ENCODE data around the gene CTSL. TPM values are rescaled to one million over a fixed set of nuclear protein-coding genes. Genes with fewer than 3 reads are reported as not detected.
"Not testable (repeated sequence)": the region's sequence is repeated elsewhere in the genome, so short reads cannot be mapped to it uniquely, and the experiment has no call there.

The CTSL gene
- total RNA-seq, 1 donor from 2014 or later: 33.8 TPM

DNA sequence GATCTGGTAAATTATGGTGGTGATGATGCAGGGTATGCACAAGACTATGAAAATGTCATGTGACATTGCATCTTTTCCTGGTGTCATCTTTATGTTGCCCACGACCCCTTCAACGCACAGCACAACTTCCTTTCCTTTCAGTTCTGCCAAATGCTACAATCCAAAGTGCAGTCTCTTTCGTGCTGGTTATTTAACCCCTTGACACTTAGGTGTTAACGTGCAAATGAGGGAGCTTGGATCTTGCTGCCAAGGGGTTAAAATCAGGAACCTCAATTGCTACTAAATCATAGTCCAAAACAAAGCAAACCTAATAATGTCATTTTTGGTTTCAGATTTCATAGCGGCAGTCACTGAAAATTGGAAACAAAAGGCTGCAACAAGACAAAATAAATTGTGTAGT lies 16.0 kb downstream of the CTSL start:
- H3K4me1 Mint-ChIP-seq: no peaks in the 10 kb centered on the region
- H3K27me3 Mint-ChIP-seq (ENCODE audit: low read depth): no peaks in the 10 kb centered on the region
- TF ChIP-seq, protein P1, sequence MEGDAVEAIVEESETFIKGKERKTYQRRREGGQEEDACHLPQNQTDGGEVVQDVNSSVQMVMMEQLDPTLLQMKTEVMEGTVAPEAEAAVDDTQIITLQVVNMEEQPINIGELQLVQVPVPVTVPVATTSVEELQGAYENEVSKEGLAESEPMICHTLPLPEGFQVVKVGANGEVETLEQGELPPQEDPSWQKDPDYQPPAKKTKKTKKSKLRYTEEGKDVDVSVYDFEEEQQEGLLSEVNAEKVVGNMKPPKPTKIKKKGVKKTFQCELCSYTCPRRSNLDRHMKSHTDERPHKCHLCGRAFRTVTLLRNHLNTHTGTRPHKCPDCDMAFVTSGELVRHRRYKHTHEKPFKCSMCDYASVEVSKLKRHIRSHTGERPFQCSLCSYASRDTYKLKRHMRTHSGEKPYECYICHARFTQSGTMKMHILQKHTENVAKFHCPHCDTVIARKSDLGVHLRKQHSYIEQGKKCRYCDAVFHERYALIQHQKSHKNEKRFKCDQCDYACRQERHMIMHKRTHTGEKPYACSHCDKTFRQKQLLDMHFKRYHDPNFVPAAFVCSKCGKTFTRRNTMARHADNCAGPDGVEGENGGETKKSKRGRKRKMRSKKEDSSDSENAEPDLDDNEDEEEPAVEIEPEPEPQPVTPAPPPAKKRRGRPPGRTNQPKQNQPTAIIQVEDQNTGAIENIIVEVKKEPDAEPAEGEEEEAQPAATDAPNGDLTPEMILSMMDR (conservative IDR thresholded peaks at IDR 0.05): no peak
- H3K9me3 Mint-ChIP-seq: peaks cover 7% of the 10 kb centered on the region
- DNase-seq (ENCODE audit: low read depth, low spot score): no peak
- no peak overlapping the region for H3K4me3 Mint-ChIP-seq
- no peak overlapping the region for H3K27ac Mint-ChIP-seq (ENCODE audit: unreplicated experiment)
- peaks cover 3% of the 10 kb centered on the region for H3K36me3 Mint-ChIP-seq (ENCODE audit: low read depth)

DNA sequence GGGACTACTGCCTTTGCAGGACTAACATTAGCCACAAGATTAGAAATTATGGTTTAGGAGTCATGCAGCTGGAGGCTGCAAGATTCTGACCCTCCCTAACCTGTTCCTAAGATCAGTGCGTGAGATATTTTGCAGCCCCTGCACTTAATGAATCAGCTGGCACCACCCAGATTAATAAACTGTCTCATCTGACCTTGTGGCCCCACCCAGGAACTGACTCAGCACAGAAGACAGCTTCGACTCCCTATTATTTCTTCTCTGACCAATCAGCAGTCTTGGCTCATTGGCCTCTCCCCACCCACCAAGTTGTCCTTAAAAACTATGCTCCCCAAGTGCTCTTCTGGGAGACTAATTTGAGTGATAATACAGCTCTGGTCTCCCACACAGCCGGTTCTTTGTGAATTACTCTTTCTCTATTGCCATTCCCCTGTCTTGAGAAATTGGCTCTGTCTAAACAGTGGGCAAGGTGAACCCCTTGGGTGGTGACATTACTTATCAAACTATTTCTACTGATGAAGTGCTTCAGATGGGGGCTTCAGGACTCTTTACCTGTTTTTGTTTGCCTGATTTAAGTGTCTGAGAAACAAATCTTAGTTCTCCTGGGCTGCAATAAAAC lies 17.0 kb downstream of the CTSL start:
- Mint-ChIP-seq H3K36me3 (ENCODE audit: low read depth) (peaks cover 3% of the 10 kb centered on the region), H3K27ac (ENCODE audit: unreplicated experiment) (no peak overlapping the region), H3K4me3 (no peak overlapping the region), H3K9me3 (peaks cover 7% of the 10 kb centered on the region), H3K4me1 (no peaks in the 10 kb centered on the region), H3K27me3 (ENCODE audit: low read depth) (no peaks in the 10 kb centered on the region)
- no peak for DNase-seq (ENCODE audit: low read depth, low spot score)
- TF ChIP-seq, protein P1 (conservative IDR thresholded peaks at IDR 0.05): no peak

DNA sequence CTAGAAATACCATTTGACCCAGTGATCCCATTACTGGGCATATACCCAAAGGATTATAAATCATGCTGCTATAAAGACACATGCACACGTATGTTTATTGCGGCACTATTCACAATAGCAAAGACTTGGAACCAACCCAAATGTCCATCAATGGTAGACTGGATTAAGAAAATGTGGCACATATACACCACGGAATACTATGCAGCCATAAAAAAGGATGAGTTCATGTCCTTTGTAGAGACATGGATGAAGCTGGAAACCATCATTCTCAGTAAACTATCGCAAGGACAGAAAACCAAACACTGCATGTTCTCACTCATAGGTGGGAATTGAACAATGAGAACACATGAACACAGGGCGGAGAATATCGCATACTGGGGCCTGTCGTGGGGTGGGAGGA lies 18.3 kb downstream of the CTSL start:
- not testable (repeated sequence) for H3K9me3 Mint-ChIP-seq; DNase-seq (ENCODE audit: low read depth, low spot score); H3K4me1 Mint-ChIP-seq; H3K4me3 Mint-ChIP-seq; H3K27ac Mint-ChIP-seq (ENCODE audit: unreplicated experiment); H3K27me3 Mint-ChIP-seq (ENCODE audit: low read depth); H3K36me3 Mint-ChIP-seq (ENCODE audit: low read depth)

DNA sequence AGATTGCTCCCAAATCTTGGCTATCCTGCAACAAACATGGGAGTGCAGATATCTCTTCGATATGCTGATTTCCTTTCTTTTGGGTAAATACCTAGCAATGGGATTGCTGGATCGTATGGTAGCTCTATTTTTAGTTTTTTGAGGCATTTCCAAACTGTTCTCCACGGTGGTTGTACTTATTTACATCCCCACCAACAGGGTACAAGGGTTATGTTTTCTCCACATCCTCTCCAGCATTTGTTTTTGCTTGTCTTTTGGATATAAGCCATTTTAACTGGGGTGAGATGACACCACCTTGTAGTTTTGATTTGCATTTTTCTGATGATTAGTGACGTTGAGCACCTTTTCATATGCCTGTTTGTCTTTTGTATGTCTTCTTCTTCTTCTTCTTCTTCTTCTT lies 20.3 kb downstream of the CTSL start:
- Mint-ChIP-seq H3K4me3 (no peak overlapping the region), H3K4me1 (no peaks in the 10 kb centered on the region), H3K9me3 (peaks cover 4% of the 10 kb centered on the region), H3K27ac (ENCODE audit: unreplicated experiment) (no peak overlapping the region), H3K27me3 (ENCODE audit: low read depth) (no peaks in the 10 kb centered on the region), H3K36me3 (ENCODE audit: low read depth) (no peaks in the 10 kb centered on the region)
- no peak for DNase-seq (ENCODE audit: low read depth, low spot score)
- TF ChIP-seq, protein P1 (conservative IDR thresholded peaks at IDR 0.05): no peak

DNA sequence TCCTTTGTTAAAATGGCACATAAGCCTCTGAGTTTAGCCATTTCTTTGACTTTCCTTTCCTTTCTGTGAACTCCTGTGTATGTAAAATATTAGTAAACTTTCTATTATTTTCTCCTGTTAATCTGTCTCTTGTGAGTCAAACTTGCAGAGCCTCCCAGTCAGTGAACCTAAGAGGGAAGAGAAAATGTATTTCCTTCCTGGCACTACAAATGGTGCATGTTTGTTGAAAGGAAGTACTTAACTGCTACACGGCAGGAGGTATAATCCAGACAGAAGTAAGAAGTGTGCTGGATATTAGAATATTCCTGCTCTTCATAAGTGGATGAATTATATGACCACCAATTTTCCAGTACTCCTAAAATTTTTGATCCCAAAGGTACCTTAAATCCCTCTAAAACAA lies 23.0 kb downstream of the CTSL start:
- H3K4me1 Mint-ChIP-seq: no peaks in the 10 kb centered on the region
- H3K36me3 Mint-ChIP-seq (ENCODE audit: low read depth): no peaks in the 10 kb centered on the region
- no peak overlapping the region for H3K27ac Mint-ChIP-seq (ENCODE audit: unreplicated experiment)
- H3K4me3 Mint-ChIP-seq: no peak overlapping the region
- no peaks in the 10 kb centered on the region for H3K27me3 Mint-ChIP-seq (ENCODE audit: low read depth)
- no peak for DNase-seq (ENCODE audit: low read depth, low spot score)
- TF ChIP-seq, protein P1 (conservative IDR thresholded peaks at IDR 0.05): no peak
- H3K9me3 Mint-ChIP-seq: peaks cover 4% of the 10 kb centered on the region

DNA sequence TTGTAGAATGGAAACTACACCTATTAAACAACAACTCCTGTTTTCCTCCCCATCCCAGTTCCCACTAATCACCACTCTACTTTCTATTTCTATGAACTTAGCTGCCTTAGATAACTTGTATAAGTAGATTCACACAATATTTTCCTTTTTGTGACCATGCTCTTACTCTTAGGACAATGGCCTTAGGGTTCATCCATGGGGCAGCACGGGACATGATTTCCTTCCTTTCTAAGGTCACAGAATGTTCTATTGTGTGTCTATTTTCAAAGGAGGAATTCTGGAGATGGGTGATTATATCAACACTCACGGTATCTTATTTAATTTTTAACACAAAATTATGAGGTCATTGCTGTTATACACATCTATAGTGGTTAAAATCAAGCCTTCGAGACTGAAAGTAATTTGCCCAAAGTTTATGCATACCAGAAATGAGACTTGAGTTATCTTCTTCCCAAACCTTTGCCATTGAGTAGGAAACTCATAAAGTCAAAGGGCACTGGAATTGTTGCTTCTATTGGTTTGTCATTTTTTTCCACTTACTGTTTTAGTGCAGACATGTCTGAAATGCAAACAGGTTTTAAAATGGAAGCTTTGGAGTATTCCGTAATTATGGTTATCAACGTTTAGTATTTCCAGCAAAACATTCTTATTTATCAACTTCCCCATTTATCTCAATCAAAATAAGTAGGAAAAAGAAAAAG lies 23.6 kb downstream of the CTSL start:
- TF ChIP-seq, protein P1 (conservative IDR thresholded peaks at IDR 0.05): no peak
- H3K27me3 Mint-ChIP-seq (ENCODE audit: low read depth): no peaks in the 10 kb centered on the region
- H3K36me3 Mint-ChIP-seq (ENCODE audit: low read depth): no peaks in the 10 kb centered on the region
- no peak for DNase-seq (ENCODE audit: low read depth, low spot score)
- H3K4me1 Mint-ChIP-seq: no peaks in the 10 kb centered on the region
- H3K9me3 Mint-ChIP-seq: peaks cover 4% of the 10 kb centered on the region
- H3K4me3 Mint-ChIP-seq: no peak overlapping the region
- no peak overlapping the region for H3K27ac Mint-ChIP-seq (ENCODE audit: unreplicated experiment)
